ENCODE measurements around the gene C18orf63.

C18orf63 gene

DNA sequence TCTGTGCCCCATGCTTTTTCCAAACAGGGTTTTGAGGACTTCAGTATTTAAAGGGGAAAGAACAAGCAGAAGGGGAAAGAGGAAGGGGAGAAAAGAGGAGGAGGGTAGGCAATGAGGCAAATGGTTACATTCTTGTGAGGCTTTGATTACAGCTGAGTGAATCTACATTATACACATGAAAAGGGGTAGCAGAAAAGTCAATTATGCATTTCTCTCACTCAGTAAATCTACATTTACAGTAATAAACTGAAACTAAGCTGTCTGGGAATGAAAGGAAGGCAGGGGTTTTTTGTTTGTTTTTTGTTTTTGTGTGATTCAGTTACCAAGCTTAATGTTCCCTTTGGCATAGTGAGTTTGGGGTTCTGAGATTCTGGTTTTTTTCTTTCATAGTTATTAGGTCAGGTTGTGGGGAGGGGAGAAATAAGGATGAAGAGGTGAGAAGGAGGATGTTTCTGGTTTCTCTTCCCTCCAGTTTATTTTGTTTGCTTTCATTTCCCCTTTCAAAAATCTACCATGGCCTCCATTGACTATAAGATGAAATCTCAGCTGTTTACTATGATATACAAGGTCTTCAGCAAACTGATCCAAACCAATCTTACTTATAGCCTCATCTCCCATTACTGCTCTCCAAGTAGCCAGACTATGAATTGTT lies 18.7 kb downstream of the C18orf63 start:
- no peak overlapping the region for H3K4me3 ChIP-seq (ENCODE audit: low read depth, low read length)
- DNase-seq (ENCODE audit: low read depth) = no peak
- TF ChIP-seq CTCF (IDR thresholded peaks at IDR 0.05; ENCODE audit: control insufficient read depth, extremely low read depth, insufficient read depth) = no peak

DNA sequence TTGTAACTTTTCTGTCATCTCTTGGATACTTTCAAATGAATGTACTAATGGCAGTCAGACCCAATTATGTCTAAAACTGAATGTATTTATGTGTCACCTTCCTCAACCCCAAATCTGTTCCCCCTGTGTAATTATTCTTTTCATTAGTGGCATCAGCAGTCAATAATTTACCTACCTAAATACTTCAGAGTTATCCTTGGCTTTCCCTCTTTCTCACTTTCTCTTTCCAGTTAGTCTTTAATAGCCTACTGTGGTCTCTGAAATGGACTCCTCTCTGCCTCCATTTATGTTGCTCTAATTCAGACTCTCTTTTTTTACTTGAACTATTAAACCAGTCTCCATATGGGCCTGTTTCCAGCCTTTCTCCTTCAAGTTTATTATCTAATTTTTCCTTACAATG lies 21.0 kb downstream of the C18orf63 start:
- DNase-seq (ENCODE audit: low read depth) = no peak
- H3K4me3 ChIP-seq (ENCODE audit: low read depth, low read length) = no peak overlapping the region
- no peak for TF ChIP-seq CTCF (IDR thresholded peaks at IDR 0.05; ENCODE audit: control insufficient read depth, extremely low read depth, insufficient read depth)

- no peak overlapping the region for H3K4me3 ChIP-seq (ENCODE audit: low read depth, low read length)
- no peak for DNase-seq (ENCODE audit: low read depth)
- TF ChIP-seq CTCF (IDR thresholded peaks at IDR 0.05; ENCODE audit: control insufficient read depth, extremely low read depth, insufficient read depth) = no peak
These were observed 21.7 kb downstream of the C18orf63 start for GRCh38 chr18:74337155-74337911.

DNA sequence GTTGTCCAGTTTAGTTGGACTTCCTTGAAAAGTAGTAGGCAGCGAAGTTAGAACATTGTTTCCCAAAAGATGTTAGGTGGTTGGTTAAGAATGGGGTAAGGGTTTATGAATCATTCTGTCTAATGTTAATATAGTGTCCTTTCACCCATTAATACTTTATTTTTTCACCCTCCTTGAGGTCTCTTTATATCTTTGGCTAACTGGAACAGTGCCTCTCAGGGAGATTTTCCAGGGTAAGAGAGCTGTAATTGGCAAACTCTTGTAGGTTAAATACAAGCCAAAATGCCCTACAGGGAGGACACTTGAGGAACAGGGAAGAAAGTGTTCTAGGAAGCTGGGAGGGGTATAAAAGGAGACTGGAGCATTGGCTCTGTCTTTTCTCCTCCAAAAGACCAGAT lies 22.3 kb downstream of the C18orf63 start:
- DNase-seq (ENCODE audit: low read depth) = no peak
- no peak overlapping the region for H3K4me3 ChIP-seq (ENCODE audit: low read depth, low read length)
- no peak for TF ChIP-seq CTCF (IDR thresholded peaks at IDR 0.05; ENCODE audit: control insufficient read depth, extremely low read depth, insufficient read depth)

- TF ChIP-seq CTCF (IDR thresholded peaks at IDR 0.05; ENCODE audit: control insufficient read depth, extremely low read depth, insufficient read depth) = peak; percentile 67
- no peak overlapping the region for H3K4me3 ChIP-seq (ENCODE audit: low read depth, low read length)
- peak; percentile 64 for DNase-seq (ENCODE audit: low read depth)
These were observed 26.9 kb downstream of the C18orf63 start for GRCh38 chr18:74342416-74343043.

- TF ChIP-seq CTCF (IDR thresholded peaks at IDR 0.05; ENCODE audit: control insufficient read depth, extremely low read depth, insufficient read depth) = no peak
- DNase-seq (ENCODE audit: low read depth) = no peak
These were observed 30.6 kb downstream of the C18orf63 start for GRCh38 chr18:74346206-74346605.

More at GRCh38 chr18:74346206-74346605, 30.6 kb downstream of the C18orf63 start:
- H3K4me3 ChIP-seq (ENCODE audit: low read depth, low read length) = no peak overlapping the region

Measured in LNCaP clone FGC (cell line).